Liver (tissue), 9 donors: ENCODE measurements around the gene NPPC. TPM values are rescaled to one million over a fixed set of nuclear protein-coding genes. Genes with fewer than 3 reads are reported as not detected.
A peak's percentile ranks its signal among the peaks of the same experiment; 100 is the strongest.

Experiments
- DNase-seq: peaks from one replicate; pipeline ENCODE4 v3.0.0-alpha.2; 2017; ENCODE audit warnings: low spot score
- H3K27ac ChIP-seq, 2 donors: one replicate each; pipeline ENCODE4 v1.7.0; 2013; ENCODE audit warnings: inconsistent platforms in 2 of 2, low read length in 2 of 2, control low read depth in 1 of 2, low read depth in 1 of 2, mild to moderate bottlenecking in 1 of 2
- H3K27me3 ChIP-seq, 4 donors: one replicate each; pipeline versions ENCODE4 v1.6.1 to v1.7.0; 2013; ENCODE audit warnings: low read length in 3 of 4, inconsistent platforms in 1 of 4, mild to moderate bottlenecking in 1 of 4, moderate library complexity in 1 of 4; ENCODE audit not compliant: control insufficient read depth in 4 of 4, insufficient read depth in 4 of 4
- H3K36me3 ChIP-seq, 4 donors: one replicate each; pipeline versions ENCODE4 v1.6.1 to v1.7.0; 2013; ENCODE audit warnings: low read length in 3 of 4, mild to moderate bottlenecking in 3 of 4, low read depth in 1 of 4, moderate library complexity in 1 of 4; ENCODE audit not compliant: control insufficient read depth in 4 of 4, insufficient read depth in 3 of 4
- H3K4me1 ChIP-seq, 4 donors: one replicate each; pipeline versions ENCODE4 v1.6.1 to v1.7.0; 2013; ENCODE audit warnings: low read length in 3 of 4, mild to moderate bottlenecking in 3 of 4, moderate library complexity in 1 of 4; ENCODE audit not compliant: control insufficient read depth in 4 of 4, insufficient read depth in 4 of 4
- H3K4me3 ChIP-seq, 3 donors: one replicate each; pipeline versions ENCODE4 v1.6.1 to v1.7.0; 2013; ENCODE audit warnings: low read length in 3 of 3, control low read depth in 1 of 3, low read depth in 1 of 3, mild to moderate bottlenecking in 1 of 3
- H3K9ac ChIP-seq, 2 donors: one replicate each; pipeline ENCODE4 v1.7.0; 2013; ENCODE audit warnings: low read length in 2 of 2, mild to moderate bottlenecking in 2 of 2, moderate library complexity in 2 of 2, control low read depth in 1 of 2, low read depth in 1 of 2
- H3K9me3 ChIP-seq, 4 donors: one replicate each; pipeline versions ENCODE4 v1.6.1 to v1.7.0; 2013; ENCODE audit warnings: low read length in 3 of 4; ENCODE audit not compliant: control insufficient read depth in 4 of 4
- EGR1 ChIP-seq, 2 donors: IDR thresholded peaks; 2 replicates each; pipeline ENCODE4 v1.6.1; 2016 to 2018; ENCODE audit warnings: antibody characterized with exemption in 2 of 2, low read depth in 2 of 2
- FOXA1 ChIP-seq: IDR thresholded peaks from 2 replicates; pipeline ENCODE4 v1.6.1; 2016; ENCODE audit warnings: antibody characterized with exemption
- FOXA2 ChIP-seq: IDR thresholded peaks from 2 replicates; pipeline ENCODE4 v1.6.1; 2016; ENCODE audit warnings: antibody characterized with exemption
- GABPA ChIP-seq, 2 donors: IDR thresholded peaks in 1 of 2; conservative IDR thresholded peaks in 1 of 2; 2 replicates each; pipeline ENCODE4 v1.6.1; 2016; ENCODE audit warnings: antibody characterized with exemption in 2 of 2, mild to moderate bottlenecking in 1 of 2, moderate library complexity in 1 of 2
- HNF4A ChIP-seq, 2 donors: conservative IDR thresholded peaks; 2 replicates each; pipeline ENCODE4 v1.6.1; 2016; ENCODE audit warnings: antibody characterized with exemption in 2 of 2, mild to moderate bottlenecking in 2 of 2
- HNF4G ChIP-seq: IDR thresholded peaks from 2 replicates; pipeline ENCODE4 v1.6.1; 2016; ENCODE audit warnings: antibody characterized with exemption
- JUND ChIP-seq, 2 donors: IDR thresholded peaks; 2 replicates each; pipeline ENCODE4 v1.6.1; 2016; ENCODE audit warnings: antibody characterized with exemption in 2 of 2
- MAX ChIP-seq: IDR thresholded peaks from 2 replicates; pipeline ENCODE4 v1.6.1; 2016; ENCODE audit warnings: antibody characterized with exemption
- NR2F2 ChIP-seq: IDR thresholded peaks from 2 replicates; pipeline ENCODE4 v1.6.1; 2016; ENCODE audit warnings: antibody characterized with exemption
- RAD21 ChIP-seq, 2 donors: IDR thresholded peaks; 2 replicates each; pipeline ENCODE4 v1.6.1; 2016; ENCODE audit warnings: antibody characterized with exemption in 2 of 2, mild to moderate bottlenecking in 2 of 2
- REST ChIP-seq: IDR thresholded peaks from 2 replicates; pipeline ENCODE4 v1.6.1; 2016; ENCODE audit warnings: antibody characterized with exemption, mild to moderate bottlenecking
- RXRA ChIP-seq, 2 donors: IDR thresholded peaks; 2 replicates each; pipeline ENCODE4 v1.6.1; 2017 to 2018; ENCODE audit warnings: antibody characterized with exemption in 2 of 2, mild to moderate bottlenecking in 1 of 2
- SP1 ChIP-seq: IDR thresholded peaks from 2 replicates; pipeline ENCODE4 v1.6.1; 2018; ENCODE audit warnings: antibody characterized with exemption, mild to moderate bottlenecking
- TAF1 ChIP-seq: conservative IDR thresholded peaks from 2 replicates; pipeline ENCODE4 v1.6.1; 2016; ENCODE audit warnings: antibody characterized with exemption, mild to moderate bottlenecking
- YY1 ChIP-seq: IDR thresholded peaks from 2 replicates; pipeline ENCODE4 v1.6.1; 2016; ENCODE audit warnings: antibody characterized with exemption, mild to moderate bottlenecking
- ZBTB33 ChIP-seq: IDR thresholded peaks from 2 replicates; pipeline ENCODE4 v1.6.1; 2016; ENCODE audit warnings: antibody characterized with exemption
- WGBS: extraction: QIAGEN DNeasy Blood & Tissue Kit; methylation state at CpG from one replicate; pipeline ENCODE4 v1.1.7; 2013; 5-methylcytosine and 5-hydroxymethylcytosine counted together
- polyA plus RNA-seq, 2 donors: library from polyadenylated mRNA; stranded (reverse) in 1 of 2; unstranded in 1 of 2; fragments of 200-250 nt in 1 of 2; fragments of >200 nt in 1 of 2; fragmentation: Nextera tagmentation in 1 of 2; extraction: Ambion mirVana in 1 of 2; gene quantifications; one replicate each; pipeline versions ENCODE4 v1.2.1 to v1.2.3, GENCODE V29; 2013 to 2015
- total RNA-seq, 2 donors: library from RNA; depleted of rRNA; stranded (reverse); fragments of >200 nt; gene quantifications; one replicate each; pipeline ENCODE4 v1.2.3, GENCODE V29; 2014
- TF ChIP-seq, protein P1 (sequence below): IDR thresholded peaks from 2 replicates; pipeline ENCODE4 v1.6.1; 2016; ENCODE audit warnings: antibody characterized with exemption
- TF ChIP-seq, protein P2 (sequence below): fragments of 150-350 bp; IDR thresholded peaks from 2 replicates; pipeline ENCODE4 v1.5.1; 2017; ENCODE audit warnings: improper control_type of control experiment, low read depth, low read length; ENCODE audit not compliant: missing input control
- donor health status: healthy.
- donor health status: healthy.
- donor health status: healthy.
- donor health status: healthy.
- donor health status: healthy.

The NPPC gene
- total and polyA plus RNA-seq, 4 donors: 0.47 TPM; not detected in 3

DNA sequence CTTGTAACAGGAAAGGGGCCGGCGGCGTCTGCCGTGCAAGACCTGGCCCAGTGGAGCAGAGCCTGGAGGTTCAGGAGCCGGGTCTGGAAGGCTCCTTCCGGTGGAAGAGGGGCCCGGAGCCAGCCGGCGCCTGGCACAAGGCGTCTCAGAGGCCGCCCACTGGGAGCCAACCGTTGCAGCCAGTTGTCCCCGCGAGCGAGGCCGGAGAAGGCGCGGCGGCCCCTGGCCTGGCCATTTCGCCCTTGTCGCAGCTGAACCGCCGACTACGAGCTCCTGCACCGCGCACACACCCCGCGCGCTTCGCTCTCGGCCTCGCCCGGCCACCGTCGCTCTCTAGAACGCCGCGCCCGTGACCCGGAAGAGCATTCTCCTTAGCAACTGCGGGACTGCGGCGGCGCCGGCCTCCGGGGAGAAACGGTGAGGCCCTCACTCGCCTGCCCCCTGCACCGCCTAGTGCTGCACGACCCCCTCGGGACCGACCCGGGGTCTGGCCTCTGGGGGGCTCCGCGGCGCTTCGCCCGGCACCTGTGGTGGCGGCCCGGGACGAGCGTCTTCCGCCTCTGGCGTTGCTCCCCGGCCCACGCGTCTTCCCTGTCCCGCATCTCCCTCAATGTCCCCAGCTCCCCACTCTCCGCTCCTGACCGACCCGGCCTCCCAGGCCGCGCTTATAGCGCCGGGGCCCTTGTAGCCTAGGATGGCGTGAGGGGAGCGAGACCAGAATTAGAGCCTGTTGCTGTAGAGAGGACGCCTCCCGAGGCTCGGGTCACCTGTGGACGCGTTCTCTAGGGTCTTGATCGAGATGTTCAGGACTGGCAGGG is 35.4 kb upstream of the NPPC start, which contains the start of gene DIS3L2 (continued):
- no peak for TF ChIP-seq REST

DNA sequence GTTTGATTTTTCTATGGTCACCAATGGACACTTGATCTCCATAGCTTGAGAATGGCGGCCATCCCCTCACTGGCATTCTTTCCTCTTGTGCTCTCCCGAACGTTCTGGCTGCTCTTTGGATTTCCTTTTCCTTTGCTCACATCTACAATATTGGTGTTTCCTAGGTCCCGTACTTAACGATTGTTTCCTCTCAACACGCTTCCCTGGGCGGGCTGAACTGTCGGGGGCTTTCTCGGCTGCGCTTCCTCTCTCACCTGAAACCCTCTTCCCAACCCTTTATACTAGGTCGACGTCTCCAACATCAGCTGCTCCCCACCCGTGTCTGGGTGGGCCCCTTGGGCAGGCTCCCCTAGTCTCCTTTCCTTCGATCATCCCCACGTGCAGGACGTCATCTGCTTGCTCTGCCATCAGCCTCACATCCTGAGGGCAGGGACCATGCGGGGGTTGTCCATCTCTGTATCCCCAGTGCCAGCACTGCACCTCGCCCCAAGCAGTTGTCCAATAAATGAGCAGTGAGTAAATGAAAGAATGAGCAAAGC is 34.7 kb upstream of the NPPC start:
- no peak for TF ChIP-seq NR2F2
- no peak for TF ChIP-seq FOXA2
- TF ChIP-seq YY1: no peak
- TF ChIP-seq RAD21 (IDR thresholded peaks at IDR 0.05): no peak
- no peak for TF ChIP-seq HNF4A (conservative IDR thresholded peaks at IDR 0.05)
- TF ChIP-seq, protein P1, sequence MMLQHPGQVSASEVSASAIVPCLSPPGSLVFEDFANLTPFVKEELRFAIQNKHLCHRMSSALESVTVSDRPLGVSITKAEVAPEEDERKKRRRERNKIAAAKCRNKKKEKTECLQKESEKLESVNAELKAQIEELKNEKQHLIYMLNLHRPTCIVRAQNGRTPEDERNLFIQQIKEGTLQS: no peak
- TF ChIP-seq MAX: no peak
- no peak for TF ChIP-seq EGR1 (IDR thresholded peaks at IDR 0.05; ENCODE audit: low read depth in 2 of 2)
- no peak for TF ChIP-seq SP1
- no peak for TF ChIP-seq RXRA (IDR thresholded peaks at IDR 0.05)
- TF ChIP-seq HNF4G: no peak
- no peak for TF ChIP-seq ZBTB33
- no peak for TF ChIP-seq FOXA1
- no peak for TF ChIP-seq REST
- TF ChIP-seq TAF1: no peak
- TF ChIP-seq, protein P2, sequence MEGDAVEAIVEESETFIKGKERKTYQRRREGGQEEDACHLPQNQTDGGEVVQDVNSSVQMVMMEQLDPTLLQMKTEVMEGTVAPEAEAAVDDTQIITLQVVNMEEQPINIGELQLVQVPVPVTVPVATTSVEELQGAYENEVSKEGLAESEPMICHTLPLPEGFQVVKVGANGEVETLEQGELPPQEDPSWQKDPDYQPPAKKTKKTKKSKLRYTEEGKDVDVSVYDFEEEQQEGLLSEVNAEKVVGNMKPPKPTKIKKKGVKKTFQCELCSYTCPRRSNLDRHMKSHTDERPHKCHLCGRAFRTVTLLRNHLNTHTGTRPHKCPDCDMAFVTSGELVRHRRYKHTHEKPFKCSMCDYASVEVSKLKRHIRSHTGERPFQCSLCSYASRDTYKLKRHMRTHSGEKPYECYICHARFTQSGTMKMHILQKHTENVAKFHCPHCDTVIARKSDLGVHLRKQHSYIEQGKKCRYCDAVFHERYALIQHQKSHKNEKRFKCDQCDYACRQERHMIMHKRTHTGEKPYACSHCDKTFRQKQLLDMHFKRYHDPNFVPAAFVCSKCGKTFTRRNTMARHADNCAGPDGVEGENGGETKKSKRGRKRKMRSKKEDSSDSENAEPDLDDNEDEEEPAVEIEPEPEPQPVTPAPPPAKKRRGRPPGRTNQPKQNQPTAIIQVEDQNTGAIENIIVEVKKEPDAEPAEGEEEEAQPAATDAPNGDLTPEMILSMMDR: no peak
- TF ChIP-seq GABPA (IDR thresholded peaks at IDR 0.05 in 1 of 2, conservative IDR thresholded peaks at IDR 0.05 in 1 of 2): no peak
- TF ChIP-seq JUND (IDR thresholded peaks at IDR 0.05): no peak
- peaks cover 0 to 3% (median 0%) of the 10 kb centered on the region in 4 donors for H3K27me3 ChIP-seq
- peak overlapping the region; percentile 11 to 63 for H3K9ac ChIP-seq
- H3K27ac ChIP-seq: peak overlapping the region; percentile 61 to 79
- H3K36me3 ChIP-seq: no peaks in the 10 kb centered on the region
- no peak for DNase-seq
- no peaks in the 10 kb centered on the region for H3K9me3 ChIP-seq
- H3K4me1 ChIP-seq: peaks cover 2 to 21% (median 12%) of the 10 kb centered on the region in 4 donors
- H3K4me3 ChIP-seq: peak overlapping the region; percentile 90 to 91 (median 91)
- 58% methylated on average over 18 of the region's 18 CpGs for WGBS
